ENCODE measurements around the gene GLRA2. TPM values are rescaled to one million over a fixed set of nuclear protein-coding genes. Genes with fewer than 3 reads are reported as not detected.

Gene GLRA2
- total RNA-seq, 4 donors from 2014 or later = not detected

DNA sequence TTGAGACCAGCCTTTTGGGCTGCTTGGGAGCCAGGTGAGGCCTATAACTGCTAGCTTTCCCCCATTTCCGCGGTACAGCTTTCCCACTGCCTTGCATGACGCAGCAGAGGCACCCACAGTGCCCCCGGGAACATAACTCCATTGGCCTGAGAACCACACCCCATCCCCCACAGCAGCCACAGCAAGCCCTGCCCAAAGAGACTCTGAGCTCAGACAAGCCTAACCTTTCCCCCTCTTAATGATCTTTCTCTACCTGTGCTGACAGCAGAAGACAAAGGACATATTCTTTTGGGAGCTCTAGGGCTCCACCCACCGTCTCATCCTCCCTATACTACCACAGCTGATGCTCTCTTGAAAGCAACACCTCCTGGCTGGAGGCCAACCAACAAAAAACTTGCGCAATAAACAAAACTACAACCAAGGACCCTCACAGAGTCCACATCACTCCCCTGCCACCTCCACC lies 228.7 kb downstream of the GLRA2 start:
- Histone ChIP-seq H3K4me1 (no peaks in the 10 kb centered on the region), H3K4me3 (no peak overlapping the region), H3K27ac (no peak overlapping the region), H3K36me3 (no peaks in the 10 kb centered on the region), H3K9me3 (no peaks in the 10 kb centered on the region), H3K27me3 (no peaks in the 10 kb centered on the region)
- 79 to 81% methylated on average over 2 to 5 of the region's 6 CpGs for WGBS, 2 donors
- no peak for DNase-seq
- TF ChIP-seq POLR2A (IDR thresholded peaks at IDR 0.05) = no peak
- TF ChIP-seq, protein P1, sequence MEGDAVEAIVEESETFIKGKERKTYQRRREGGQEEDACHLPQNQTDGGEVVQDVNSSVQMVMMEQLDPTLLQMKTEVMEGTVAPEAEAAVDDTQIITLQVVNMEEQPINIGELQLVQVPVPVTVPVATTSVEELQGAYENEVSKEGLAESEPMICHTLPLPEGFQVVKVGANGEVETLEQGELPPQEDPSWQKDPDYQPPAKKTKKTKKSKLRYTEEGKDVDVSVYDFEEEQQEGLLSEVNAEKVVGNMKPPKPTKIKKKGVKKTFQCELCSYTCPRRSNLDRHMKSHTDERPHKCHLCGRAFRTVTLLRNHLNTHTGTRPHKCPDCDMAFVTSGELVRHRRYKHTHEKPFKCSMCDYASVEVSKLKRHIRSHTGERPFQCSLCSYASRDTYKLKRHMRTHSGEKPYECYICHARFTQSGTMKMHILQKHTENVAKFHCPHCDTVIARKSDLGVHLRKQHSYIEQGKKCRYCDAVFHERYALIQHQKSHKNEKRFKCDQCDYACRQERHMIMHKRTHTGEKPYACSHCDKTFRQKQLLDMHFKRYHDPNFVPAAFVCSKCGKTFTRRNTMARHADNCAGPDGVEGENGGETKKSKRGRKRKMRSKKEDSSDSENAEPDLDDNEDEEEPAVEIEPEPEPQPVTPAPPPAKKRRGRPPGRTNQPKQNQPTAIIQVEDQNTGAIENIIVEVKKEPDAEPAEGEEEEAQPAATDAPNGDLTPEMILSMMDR (IDR thresholded peaks at IDR 0.05) = no peak
- intact Hi-C loops (cut with DNase I) = no loop called here

DNA sequence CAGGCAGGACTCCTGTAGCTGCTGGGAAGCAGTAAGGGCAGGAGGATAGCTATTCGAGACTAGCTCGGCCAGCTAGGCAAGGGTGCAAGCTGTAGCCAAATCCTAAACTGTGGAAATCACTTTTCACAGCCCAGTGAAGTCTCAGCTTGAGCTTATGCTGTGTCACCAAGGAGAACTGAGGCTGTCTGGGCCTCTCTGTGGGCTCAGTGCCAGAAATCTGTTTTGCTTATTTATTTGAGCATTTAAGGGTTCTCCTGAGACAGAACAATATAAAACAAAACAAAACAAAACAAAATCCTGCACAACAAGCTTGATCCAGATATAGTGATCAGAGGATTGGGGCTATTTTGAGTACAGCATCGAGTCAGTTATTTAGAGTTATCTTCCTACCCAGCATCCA lies 246.1 kb downstream of the GLRA2 start:
- intact Hi-C loops (cut with DNase I) = no loop called here
- DNase-seq = no peak
- 17 to 26% methylated on average over 2 to 3 of the region's 3 CpGs for WGBS, 2 donors
- Histone ChIP-seq H3K36me3 (no peaks in the 10 kb centered on the region), H3K4me1 (no peaks in the 10 kb centered on the region), H3K27me3 (no peaks in the 10 kb centered on the region), H3K9me3 (no peaks in the 10 kb centered on the region), H3K27ac (no peak overlapping the region), H3K4me3 (no peak overlapping the region)
- TF ChIP-seq, protein P1 (IDR thresholded peaks at IDR 0.05) = no peak
- no peak for TF ChIP-seq POLR2A (IDR thresholded peaks at IDR 0.05)

DNA sequence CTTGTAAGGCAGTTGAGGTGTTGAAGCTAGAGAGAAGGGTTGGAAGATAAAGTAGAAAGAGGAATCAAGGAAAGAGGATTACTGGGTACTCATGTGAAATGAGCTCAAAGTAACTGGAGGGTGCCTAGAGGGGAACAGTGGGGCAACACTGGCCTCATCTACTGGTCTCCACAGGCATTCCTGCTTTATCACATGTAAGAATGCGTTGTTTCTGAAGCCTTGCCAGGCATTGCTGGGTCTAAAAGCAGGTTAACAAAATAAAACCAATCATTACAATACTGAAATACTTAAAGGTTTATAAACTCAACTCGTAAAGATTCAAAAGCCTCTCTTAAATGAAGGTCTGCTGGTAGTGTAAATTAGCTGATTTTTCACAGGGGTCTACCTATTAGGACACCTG lies 247.6 kb downstream of the GLRA2 start:
- H3K4me3 ChIP-seq = no peak overlapping the region
- H3K4me1 ChIP-seq = no peaks in the 10 kb centered on the region
- H3K9me3 ChIP-seq = no peaks in the 10 kb centered on the region
- TF ChIP-seq POLR2A (IDR thresholded peaks at IDR 0.05) = no peak
- TF ChIP-seq, protein P1 (IDR thresholded peaks at IDR 0.05) = no peak
- WGBS, 2 donors = 44 to 68% methylated on average over 2 of the region's 2 CpGs
- intact Hi-C loops (cut with DNase I) = no loop called here
- no peak for DNase-seq
- no peaks in the 10 kb centered on the region for H3K36me3 ChIP-seq
- H3K27me3 ChIP-seq = no peaks in the 10 kb centered on the region
- no peak overlapping the region for H3K27ac ChIP-seq

DNA sequence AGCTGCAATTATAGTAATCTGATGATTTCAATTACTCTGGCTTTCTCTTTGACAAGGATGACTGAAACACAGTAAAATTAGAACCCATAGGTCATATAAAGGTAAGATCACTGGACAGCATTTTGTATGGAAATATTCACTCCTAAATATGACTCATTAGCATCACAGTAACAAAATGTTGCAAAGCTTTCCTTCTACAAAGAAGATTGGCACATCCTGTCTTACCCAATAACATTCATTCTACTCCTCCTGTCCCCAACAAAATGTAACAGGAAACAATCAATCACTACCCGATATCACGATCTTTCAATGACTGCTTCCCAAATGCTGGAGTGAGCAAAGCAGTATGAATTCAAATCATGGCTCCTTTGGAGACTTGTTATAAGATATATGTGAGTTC lies 248.2 kb downstream of the GLRA2 start:
- intact Hi-C loops (cut with DNase I) = no loop called here
- H3K27ac ChIP-seq = no peak overlapping the region
- WGBS, 2 donors = 28 to 55% methylated on average over 2 of the region's 2 CpGs

DNA sequence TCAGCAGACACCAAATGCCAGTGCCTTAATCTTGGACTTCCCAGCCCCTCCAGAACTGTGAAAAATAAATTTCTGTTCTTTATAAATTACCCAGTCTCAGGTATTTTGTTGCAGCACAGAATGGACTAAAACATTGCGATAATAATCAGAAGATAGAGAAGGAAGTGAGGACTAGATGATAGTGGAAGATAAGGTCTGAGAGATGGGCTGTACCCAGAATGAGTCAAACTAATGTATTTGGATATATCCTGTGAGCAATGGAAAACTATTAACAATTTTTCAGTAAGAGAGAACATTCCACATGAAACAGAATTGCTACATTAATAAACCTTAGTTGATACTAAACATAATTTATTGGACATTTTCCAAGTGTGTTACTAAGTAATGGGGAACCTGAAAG lies 250.2 kb downstream of the GLRA2 start:
- no peak overlapping the region for H3K27ac ChIP-seq
- H3K27me3 ChIP-seq = no peaks in the 10 kb centered on the region
- H3K4me1 ChIP-seq = no peaks in the 10 kb centered on the region
- TF ChIP-seq, protein P1 (IDR thresholded peaks at IDR 0.05) = no peak
- no peaks in the 10 kb centered on the region for H3K36me3 ChIP-seq
- DNase-seq = no peak
- intact Hi-C loops (cut with DNase I) = no loop called here
- 80 to 100% methylated on average over 1 of the region's 1 CpG for WGBS, 2 donors
- H3K9me3 ChIP-seq = no peaks in the 10 kb centered on the region
- H3K4me3 ChIP-seq = no peak overlapping the region

More for the DNA sequence above, 248.2 kb downstream of the GLRA2 start:
- DNase-seq = no peak
- Histone ChIP-seq H3K27me3 (no peaks in the 10 kb centered on the region), H3K36me3 (no peaks in the 10 kb centered on the region), H3K4me1 (no peaks in the 10 kb centered on the region), H3K9me3 (no peaks in the 10 kb centered on the region), H3K4me3 (no peak overlapping the region)
- no peak for TF ChIP-seq POLR2A (IDR thresholded peaks at IDR 0.05)
- TF ChIP-seq, protein P1 (IDR thresholded peaks at IDR 0.05) = no peak

Measured in esophagus squamous epithelium (tissue), 5 donors.